ENCODE results near the gene NR6A1.

The NR6A1 gene

DNA sequence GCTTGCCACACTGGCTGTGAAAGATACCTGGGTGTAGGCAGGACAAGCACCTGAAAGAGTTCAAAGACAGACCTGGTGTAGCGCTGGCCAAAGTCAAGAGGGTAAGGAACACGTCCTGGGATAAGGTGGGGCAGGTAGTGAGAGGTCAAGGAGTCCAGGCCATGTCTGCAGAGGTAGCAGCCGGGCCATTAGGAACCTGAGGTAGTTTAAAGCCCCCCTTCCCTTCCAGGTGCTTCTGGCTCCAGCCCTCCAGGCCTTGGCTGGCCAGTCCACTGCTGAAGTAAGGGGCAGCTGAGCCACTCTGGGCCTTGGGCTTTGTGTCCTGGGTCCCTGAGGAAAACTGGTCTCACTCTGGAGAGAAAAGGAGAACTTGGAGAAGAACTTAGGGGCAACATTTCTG lies 250.0 kb downstream of the NR6A1 start:
- no peak for TF ChIP-seq CTCF (IDR thresholded peaks at IDR 0.05; ENCODE audit: insufficient read depth, missing control alignments)
- no peak for FAIRE-seq
- DNase-seq (ENCODE audit: insufficient read length, low spot score), result no peak

DNA sequence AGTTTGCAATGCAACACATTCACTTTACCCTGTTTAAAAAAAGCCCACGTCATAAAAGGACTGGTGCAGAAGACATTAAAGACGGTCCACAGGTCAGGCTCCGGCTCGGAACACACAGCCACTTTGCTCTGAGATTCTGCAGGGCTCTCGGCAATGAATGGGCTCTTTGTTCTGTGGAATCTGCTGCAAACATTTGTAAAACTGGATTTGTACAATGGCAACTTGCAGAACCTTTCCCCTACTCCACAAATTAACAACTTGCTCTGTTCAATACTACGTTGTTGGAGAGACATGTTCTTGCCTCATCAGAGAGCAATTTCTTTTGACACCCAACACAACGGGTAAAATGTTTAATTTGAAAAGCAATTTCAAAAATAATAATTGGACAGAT lies 250.9 kb downstream of the NR6A1 start:
- no peak for DNase-seq (ENCODE audit: insufficient read length, low spot score)
- FAIRE-seq, result no peak
- no peak for TF ChIP-seq CTCF (IDR thresholded peaks at IDR 0.05; ENCODE audit: insufficient read depth, missing control alignments)

DNA sequence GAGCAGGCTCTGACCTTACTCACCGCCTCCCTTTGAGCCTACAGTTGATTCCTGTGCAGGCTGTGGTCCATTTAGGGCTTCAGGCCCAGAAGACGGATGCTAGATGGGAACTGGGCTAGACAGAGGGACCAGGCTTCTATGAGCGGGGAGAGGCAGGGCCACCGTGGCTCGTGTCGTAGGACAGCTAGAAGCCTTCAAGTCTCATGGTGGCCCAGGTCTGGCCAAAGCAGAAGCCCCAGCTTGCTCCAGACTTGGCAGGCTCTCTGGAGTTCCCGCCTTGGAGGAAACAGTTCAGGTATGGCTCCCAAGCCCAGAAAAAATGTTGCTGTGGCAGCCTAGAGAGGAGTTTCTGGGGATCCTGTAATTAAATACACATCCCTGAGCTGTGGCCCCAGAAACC lies 253.0 kb downstream of the NR6A1 start:
- no peak for FAIRE-seq
- no peak for DNase-seq (ENCODE audit: insufficient read length, low spot score)
- no peak for TF ChIP-seq CTCF (IDR thresholded peaks at IDR 0.05; ENCODE audit: insufficient read depth, missing control alignments)

- no peak for TF ChIP-seq CTCF (IDR thresholded peaks at IDR 0.05; ENCODE audit: insufficient read depth, missing control alignments)
- DNase-seq (ENCODE audit: insufficient read length, low spot score) (no peak), FAIRE-seq (no peak)
These were observed 253.5 kb downstream of the NR6A1 start for GRCh38 chr9:124517600-124517999.

- TF ChIP-seq CTCF (IDR thresholded peaks at IDR 0.05; ENCODE audit: insufficient read depth, missing control alignments), result no peak
- DNase-seq (ENCODE audit: insufficient read length, low spot score), result no peak
- FAIRE-seq, result no peak
These were observed 256.2 kb downstream of the NR6A1 start for GRCh38 chr9:124514874-124515273.

DNA sequence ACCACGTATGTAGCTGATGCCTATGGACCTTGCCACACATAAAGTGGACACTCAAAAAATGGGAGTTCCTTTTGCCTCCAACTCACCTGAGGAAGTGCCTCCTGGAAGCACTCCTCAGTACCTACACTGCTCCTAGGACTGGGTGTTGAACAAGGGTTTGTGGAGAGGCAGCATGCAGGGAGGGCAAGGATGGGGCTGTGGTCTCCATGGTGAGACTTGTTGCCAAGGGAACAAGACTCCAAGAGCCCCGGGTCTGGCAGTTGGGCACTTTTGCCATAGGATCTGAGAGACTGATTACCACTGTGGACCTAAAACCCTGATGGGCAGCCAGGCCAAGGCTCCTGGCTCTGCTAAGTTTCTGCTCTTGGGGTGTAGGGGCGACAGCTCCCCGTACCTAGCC lies 257.0 kb downstream of the NR6A1 start:
- FAIRE-seq, result no peak
- TF ChIP-seq CTCF (IDR thresholded peaks at IDR 0.05; ENCODE audit: insufficient read depth, missing control alignments), result no peak
- DNase-seq (ENCODE audit: insufficient read length, low spot score), result no peak

GRCh38 chr9:124513376-124513994 lies 257.6 kb downstream of the NR6A1 start:
- FAIRE-seq (no peak), DNase-seq (ENCODE audit: insufficient read length, low spot score) (no peak)
- no peak for TF ChIP-seq CTCF (IDR thresholded peaks at IDR 0.05; ENCODE audit: insufficient read depth, missing control alignments)
